Dermis lymphatic vessel endothelial cell (primary cell): ENCODE results near the gene DNAJB11. TPM values are rescaled to one million over a fixed set of nuclear protein-coding genes. Genes with fewer than 3 reads are reported as not detected.

ENCODE experiments used
- total RNA-seq: library from RNA; depleted of rRNA; stranded (reverse); fragments of >200 nt; gene quantifications from 2 replicates; pipeline ENCODE4 v1.2.1, GENCODE V29; 2014

DNAJB11 gene
- total RNA-seq, result 51.0 and 59.7 TPM in 2 replicates

GRCh38 chr3:186570096-186570940 lies at the start of gene DNAJB11:
Gene DNAJB11 (plus strand): TSS chr3:186570720. CDS start chr3:186570898, 178 bp downstream.

GRCh38 chr3:186544281-186544680 lies 26.2 kb upstream of the DNAJB11 start, which contains the start of gene CRYGS:
Gene CRYGS (minus strand): TSS chr3:186544380. CDS start chr3:186544326, 54 bp downstream.

GRCh38 chr3:186567072-186567921 lies 3.2 kb upstream of the DNAJB11 start, which contains the start of gene TBCCD1:
Gene TBCCD1 (minus strand): TSS chr3:186567339. CDS start chr3:186564329, 3,010 bp downstream.

GRCh38 chr3:186612721-186613636 lies 42.5 kb downstream of the DNAJB11 start, which contains the start of gene AHSG:
Gene AHSG (plus strand): TSS chr3:186613060. CDS start chr3:186613142, 82 bp downstream.

Other genes starting within 250 kb of the DNAJB11 start
- gene DGKG, start 208.5 kb upstream of the DNAJB11 start, total RNA-seq, result 0.43 and 0.54 TPM in 2 replicates
- 0.98 and 1.1 TPM in 2 replicates for gene CRYGS, start 26.3 kb upstream of the DNAJB11 start, total RNA-seq
- gene TBCCD1, start 3.4 kb upstream of the DNAJB11 start, total RNA-seq, result 15.9 and 19.3 TPM in 2 replicates
- gene AHSG, start 42.3 kb downstream of the DNAJB11 start, total RNA-seq, result 0.09 TPM in 1 of 2 replicates, not detected in the other
- not detected in 2 replicates for gene FETUB, start 69.7 kb downstream of the DNAJB11 start, total RNA-seq
- gene HRG, start 95.3 kb downstream of the DNAJB11 start, total RNA-seq, result not detected in 2 replicates
- not detected in 2 replicates for gene KNG1, start 146.6 kb downstream of the DNAJB11 start, total RNA-seq
- 452 and 554 TPM in 2 replicates for gene EIF4A2, start 212.9 kb downstream of the DNAJB11 start, total RNA-seq
- gene RFC4, start 235.8 kb downstream of the DNAJB11 start, total RNA-seq, result 7.9 and 9.6 TPM in 2 replicates